K562 (cell line): Measurements from ENCODE around the gene TRERF1. TPM values are rescaled to one million over a fixed set of nuclear protein-coding genes. Genes with fewer than 3 reads are reported as not detected.

Experiments
- BRD9 ChIP-seq: fragments of 450-650 bp; IDR thresholded peaks from 2 replicates; pipeline ENCODE4 v1.6.1; 2018; ENCODE audit warnings: low read depth; ENCODE audit not compliant: partially characterized antibody
- CBX3 ChIP-seq, 2 experiments: IDR thresholded peaks; 1 replicate in 1 of 2; 2 replicates in 1 of 2; pipeline ENCODE4 v1.6.1; 2012; ENCODE audit warnings: inconsistent platforms in 2 of 2, low read length in 2 of 2, borderline replicate concordance in 1 of 2, control low read depth in 1 of 2
- E2F6 ChIP-seq, 2 experiments: IDR thresholded peaks; 2 replicates each; pipeline ENCODE4 v1.6.1; 2011; ENCODE audit warnings: borderline replicate concordance in 1 of 2, control low read depth in 1 of 2, low read depth in 1 of 2, low read length in 1 of 2, mild to moderate bottlenecking in 1 of 2, mixed read lengths in 1 of 2, moderate library complexity in 1 of 2; ENCODE audit not compliant: insufficient read depth in 1 of 2, insufficient read length in 1 of 2, poor library complexity in 1 of 2, severe bottlenecking in 1 of 2; ENCODE audit errors: extremely low read depth in 1 of 2
- EP400 ChIP-seq: fragments of 450-650 bp; IDR thresholded peaks from 2 replicates; pipeline ENCODE4 v1.6.1; 2017; ENCODE audit warnings: antibody characterized with exemption, mild to moderate bottlenecking, moderate library complexity
- FOSL1 ChIP-seq: fragments of 200-800 bp; sonication (Bioruptor generic); conservative IDR thresholded peaks from 2 replicates; pipeline ENCODE4 v1.6.1; 2016; ENCODE audit warnings: missing genetic modification characterization, missing compliant biosample characterization
- GABPA ChIP-seq: fragments of 200-800 bp; sonication (Bioruptor generic); conservative IDR thresholded peaks from 2 replicates; pipeline ENCODE4 v1.6.1; 2016; ENCODE audit warnings: low read depth, missing genetic modification characterization, missing compliant biosample characterization
- ILK ChIP-seq: fragments of 450-650 bp; IDR thresholded peaks from 2 replicates; pipeline ENCODE4 v1.6.1; 2016; ENCODE audit warnings: missing genetic modification characterization, low read depth, mild to moderate bottlenecking, missing compliant biosample characterization, moderate library complexity, borderline replicate concordance
- LCOR ChIP-seq: sonication (generic); formaldehyde crosslinking; IDR thresholded peaks from 2 replicates; pipeline ENCODE4 v1.8.0; 2022; ENCODE audit warnings: mild to moderate bottlenecking, missing genetic modification reagents
- MCM3 ChIP-seq: fragments of 450-650 bp; IDR thresholded peaks from 2 replicates; pipeline ENCODE4 v1.6.1; 2016
- PHB ChIP-seq: fragments of 250-450 bp; sonication (Bioruptor Pico); IDR thresholded peaks from 2 replicates; pipeline ENCODE4 v1.5.0; 2021
- SMARCC2 ChIP-seq: fragments of 450-650 bp; IDR thresholded peaks from 2 replicates; pipeline ENCODE4 v1.6.1; 2017; ENCODE audit warnings: antibody characterized with exemption, moderate library complexity, mild to moderate bottlenecking, low read depth
- XRCC5 ChIP-seq: fragments of 200-400 bp; formaldehyde crosslinking; IDR thresholded peaks from 2 replicates; pipeline ENCODE4 v1.6.1; 2017; ENCODE audit warnings: low read depth, mild to moderate bottlenecking, low read length
- ZC3H4 ChIP-seq: sonication (generic); formaldehyde crosslinking; IDR thresholded peaks from 2 replicates; pipeline ENCODE4 v1.9.0; 2021; ENCODE audit warnings: missing genetic modification reagents, borderline replicate concordance
- ZNF431 ChIP-seq: sonication (generic); formaldehyde crosslinking; IDR thresholded peaks from 2 replicates; pipeline ENCODE4 v1.8.0; 2022; ENCODE audit warnings: mild to moderate bottlenecking, missing genetic modification reagents
- ZNF551 ChIP-seq: fragments of 250-450 bp; sonication (Bioruptor Pico); IDR thresholded peaks from 2 replicates; pipeline ENCODE4 v1.5.0; 2021; ENCODE audit warnings: mild to moderate bottlenecking, moderate library complexity
- ZNF764 ChIP-seq: fragments of 250-450 bp; sonication (Bioruptor Pico); IDR thresholded peaks from 2 replicates; pipeline ENCODE4 v1.4.0; 2020; ENCODE audit warnings: low read depth, mild to moderate bottlenecking, moderate library complexity
- ZNF785 ChIP-seq: fragments of 250-450 bp; sonication (Bioruptor Pico); IDR thresholded peaks from 2 replicates; pipeline ENCODE4 v1.4.0; 2020; ENCODE audit warnings: mild to moderate bottlenecking
- polyA plus RNA-seq, 8 experiments: library from polyadenylated mRNA; depleted of rRNA in 4 of 8; stranded (reverse) in 5 of 8; unstranded in 3 of 8; fragments of >200 nt; fragmentation: Nextera tagmentation in 2 of 8; fragmentation: Illumina TruSeq in 1 of 8; extraction: Ambion mirVana in 2 of 8; extraction: Trizol in 1 of 8; gene quantifications; 2 replicates each; pipeline versions ENCODE4 v1.2.1 to v1.2.3, GENCODE V29; 2011 to 2014; ENCODE audit warnings: inconsistent platforms in 1 of 8, missing spikeins in 1 of 8
- total RNA-seq, 7 experiments: library from RNA; depleted of rRNA in 6 of 7; stranded (reverse); fragments of >200 nt in 6 of 7; fragmentation: Illumina TruSeq in 2 of 7; extraction: Trizol in 2 of 7; gene quantifications; 2 replicates each; pipeline versions ENCODE4 v1.2.1 to v1.2.3, GENCODE V29; 2011 to 2021; ENCODE audit warnings: low replicate concordance in 1 of 7
- TF ChIP-seq, protein P1 (sequence below): fragments of 250-450 bp; sonication (Bioruptor Pico); IDR thresholded peaks from 2 replicates; pipeline ENCODE4 v1.4.0; 2020
- TF ChIP-seq, protein P2 (sequence below): sonication (generic); formaldehyde crosslinking; IDR thresholded peaks from 2 replicates; pipeline ENCODE4 v1.8.0; 2022; ENCODE audit warnings: missing genetic modification reagents, mild to moderate bottlenecking, borderline replicate concordance

TRERF1 gene
- total and polyA plus RNA-seq, 9 of the 15 experiments (the other 6 are each of a cell fraction or from before 2014, with no cell fraction given) = 0.04 to 0.20 (median 0.07) TPM; not detected in 3

- TF ChIP-seq E2F6 (IDR thresholded peaks at IDR 0.05; ENCODE audit: borderline replicate concordance in 1 of 2, extremely low read depth in 1 of 2, insufficient read depth in 1 of 2, insufficient read length in 1 of 2, low read depth in 1 of 2, low read length in 1 of 2, poor library complexity in 1 of 2, severe bottlenecking in 1 of 2) = peak; percentile 48 to 81
- TF ChIP-seq SMARCC2 = peak; percentile 89
- no peak for TF ChIP-seq ZNF764
- TF ChIP-seq, protein P1, sequence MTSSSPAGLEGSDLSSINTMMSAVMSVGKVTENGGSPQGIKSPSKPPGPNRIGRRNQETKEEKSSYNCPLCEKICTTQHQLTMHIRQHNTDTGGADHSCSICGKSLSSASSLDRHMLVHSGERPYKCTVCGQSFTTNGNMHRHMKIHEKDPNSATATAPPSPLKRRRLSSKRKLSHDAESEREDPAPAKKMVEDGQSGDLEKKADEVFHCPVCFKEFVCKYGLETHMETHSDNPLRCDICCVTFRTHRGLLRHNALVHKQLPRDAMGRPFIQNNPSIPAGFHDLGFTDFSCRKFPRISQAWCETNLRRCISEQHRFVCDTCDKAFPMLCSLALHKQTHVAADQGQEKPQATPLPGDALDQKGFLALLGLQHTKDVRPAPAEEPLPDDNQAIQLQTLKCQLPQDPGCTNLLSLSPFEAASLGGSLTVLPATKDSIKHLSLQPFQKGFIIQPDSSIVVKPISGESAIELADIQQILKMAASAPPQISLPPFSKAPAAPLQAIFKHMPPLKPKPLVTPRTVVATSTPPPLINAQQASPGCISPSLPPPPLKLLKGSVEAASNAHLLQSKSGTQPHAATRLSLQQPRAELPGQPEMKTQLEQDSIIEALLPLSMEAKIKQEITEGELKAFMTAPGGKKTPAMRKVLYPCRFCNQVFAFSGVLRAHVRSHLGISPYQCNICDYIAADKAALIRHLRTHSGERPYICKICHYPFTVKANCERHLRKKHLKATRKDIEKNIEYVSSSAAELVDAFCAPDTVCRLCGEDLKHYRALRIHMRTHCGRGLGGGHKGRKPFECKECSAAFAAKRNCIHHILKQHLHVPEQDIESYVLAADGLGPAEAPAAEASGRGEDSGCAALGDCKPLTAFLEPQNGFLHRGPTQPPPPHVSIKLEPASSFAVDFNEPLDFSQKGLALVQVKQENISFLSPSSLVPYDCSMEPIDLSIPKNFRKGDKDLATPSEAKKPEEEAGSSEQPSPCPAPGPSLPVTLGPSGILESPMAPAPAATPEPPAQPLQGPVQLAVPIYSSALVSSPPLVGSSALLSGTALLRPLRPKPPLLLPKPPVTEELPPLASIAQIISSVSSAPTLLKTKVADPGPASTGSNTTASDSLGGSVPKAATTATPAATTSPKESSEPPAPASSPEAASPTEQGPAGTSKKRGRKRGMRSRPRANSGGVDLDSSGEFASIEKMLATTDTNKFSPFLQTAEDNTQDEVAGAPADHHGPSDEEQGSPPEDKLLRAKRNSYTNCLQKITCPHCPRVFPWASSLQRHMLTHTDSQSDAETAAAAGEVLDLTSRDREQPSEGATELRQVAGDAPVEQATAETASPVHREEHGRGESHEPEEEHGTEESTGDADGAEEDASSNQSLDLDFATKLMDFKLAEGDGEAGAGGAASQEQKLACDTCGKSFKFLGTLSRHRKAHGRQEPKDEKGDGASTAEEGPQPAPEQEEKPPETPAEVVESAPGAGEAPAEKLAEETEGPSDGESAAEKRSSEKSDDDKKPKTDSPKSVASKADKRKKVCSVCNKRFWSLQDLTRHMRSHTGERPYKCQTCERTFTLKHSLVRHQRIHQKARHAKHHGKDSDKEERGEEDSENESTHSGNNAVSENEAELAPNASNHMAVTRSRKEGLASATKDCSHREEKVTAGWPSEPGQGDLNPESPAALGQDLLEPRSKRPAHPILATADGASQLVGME = no peak
- TF ChIP-seq LCOR (CRISPR knock-in tag) = peak; percentile 96
- peak in 1 of 2 experiments; percentile 99; a peak in 2 of 3 replicates for TF ChIP-seq CBX3 (IDR thresholded peaks at IDR 0.05; ENCODE audit: borderline replicate concordance in 1 of 2, low read length in 2 of 2)
- no peak for TF ChIP-seq XRCC5
- TF ChIP-seq PHB (CRISPR knock-in tag) = no peak
- peak; percentile 94 for TF ChIP-seq EP400
- TF ChIP-seq FOSL1 (tag) = peak; percentile 71
- no peak for TF ChIP-seq MCM3
- TF ChIP-seq ZC3H4 (CRISPR knock-in tag) = no peak
- TF ChIP-seq ILK (tag) = no peak
- TF ChIP-seq, protein P2, sequence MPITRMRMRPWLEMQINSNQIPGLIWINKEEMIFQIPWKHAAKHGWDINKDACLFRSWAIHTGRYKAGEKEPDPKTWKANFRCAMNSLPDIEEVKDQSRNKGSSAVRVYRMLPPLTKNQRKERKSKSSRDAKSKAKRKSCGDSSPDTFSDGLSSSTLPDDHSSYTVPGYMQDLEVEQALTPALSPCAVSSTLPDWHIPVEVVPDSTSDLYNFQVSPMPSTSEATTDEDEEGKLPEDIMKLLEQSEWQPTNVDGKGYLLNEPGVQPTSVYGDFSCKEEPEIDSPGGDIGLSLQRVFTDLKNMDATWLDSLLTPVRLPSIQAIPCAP = no peak
- TF ChIP-seq BRD9 = peak; percentile 89
- TF ChIP-seq ZNF785 (CRISPR knock-in tag) = no peak
- 0 out of 2 replicates have a peak, but pooled peaks have one; percentile 35 for TF ChIP-seq GABPA (tag)
- no peak for TF ChIP-seq ZNF431 (CRISPR knock-in tag)
- TF ChIP-seq ZNF551 (CRISPR knock-in tag) = no peak
These were observed 252.4 kb downstream of the TRERF1 start (continued) for GRCh38 chr6:42199106-42199981.
